Liver (tissue), 3 donors: Measurements from ENCODE around the gene BMX.

Experiments used
- ATF3 ChIP-seq: IDR thresholded peaks from 2 replicates; pipeline ENCODE4 v1.6.1; 2016; ENCODE audit warnings: antibody characterized with exemption
- CTCF ChIP-seq: fragments of 150-350 bp; IDR thresholded peaks from 2 replicates; pipeline ENCODE4 v1.5.1; 2017; ENCODE audit warnings: improper control_type of control experiment, low read depth, low read length; ENCODE audit not compliant: missing input control
- EGR1 ChIP-seq, 2 donors: IDR thresholded peaks; 2 replicates each; pipeline ENCODE4 v1.6.1; 2016 to 2018; ENCODE audit warnings: antibody characterized with exemption in 2 of 2, low read depth in 2 of 2
- GABPA ChIP-seq, 2 donors: IDR thresholded peaks in 1 of 2; conservative IDR thresholded peaks in 1 of 2; 2 replicates each; pipeline ENCODE4 v1.6.1; 2016; ENCODE audit warnings: antibody characterized with exemption in 2 of 2, mild to moderate bottlenecking in 1 of 2, moderate library complexity in 1 of 2
- HNF4A ChIP-seq, 2 donors: conservative IDR thresholded peaks; 2 replicates each; pipeline ENCODE4 v1.6.1; 2016; ENCODE audit warnings: antibody characterized with exemption in 2 of 2, mild to moderate bottlenecking in 2 of 2
- JUND ChIP-seq, 2 donors: IDR thresholded peaks; 2 replicates each; pipeline ENCODE4 v1.6.1; 2016; ENCODE audit warnings: antibody characterized with exemption in 2 of 2
- RAD21 ChIP-seq, 2 donors: IDR thresholded peaks; 2 replicates each; pipeline ENCODE4 v1.6.1; 2016; ENCODE audit warnings: antibody characterized with exemption in 2 of 2, mild to moderate bottlenecking in 2 of 2
- SP1 ChIP-seq: IDR thresholded peaks from 2 replicates; pipeline ENCODE4 v1.6.1; 2018; ENCODE audit warnings: antibody characterized with exemption, mild to moderate bottlenecking
- TAF1 ChIP-seq: conservative IDR thresholded peaks from 2 replicates; pipeline ENCODE4 v1.6.1; 2016; ENCODE audit warnings: antibody characterized with exemption, mild to moderate bottlenecking
- YY1 ChIP-seq: IDR thresholded peaks from 2 replicates; pipeline ENCODE4 v1.6.1; 2016; ENCODE audit warnings: antibody characterized with exemption, mild to moderate bottlenecking
- ZBTB33 ChIP-seq: IDR thresholded peaks from 2 replicates; pipeline ENCODE4 v1.6.1; 2016; ENCODE audit warnings: antibody characterized with exemption
- TF ChIP-seq, protein P1 (sequence below): IDR thresholded peaks from 2 replicates; pipeline ENCODE4 v1.6.1; 2016; ENCODE audit warnings: antibody characterized with exemption
- TF ChIP-seq, protein P2 (sequence below): IDR thresholded peaks from 2 replicates; pipeline ENCODE4 v1.6.1; 2016; ENCODE audit warnings: antibody characterized with exemption, mild to moderate bottlenecking
- donor health status: healthy.
- donor health status: healthy.

DNA sequence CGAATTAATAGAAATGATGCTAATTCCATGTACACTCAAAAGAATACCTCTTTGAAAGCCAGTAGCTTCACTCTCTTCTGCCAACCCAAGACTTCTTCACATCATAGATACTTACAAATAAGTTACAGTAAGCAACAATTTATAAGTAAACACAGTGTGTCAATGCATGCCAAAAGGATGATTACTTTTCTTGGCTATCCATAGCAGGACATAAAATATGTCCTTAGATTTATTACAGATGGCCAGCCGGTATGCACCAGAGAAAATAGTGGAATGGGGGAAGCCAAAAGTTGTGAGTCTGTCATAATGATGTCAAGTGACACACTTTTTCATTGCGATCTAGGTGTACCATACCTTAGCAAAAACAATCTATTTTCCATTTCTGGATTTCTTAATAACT lies 631 bp upstream of the BMX start:
- no peak for TF ChIP-seq YY1
- TF ChIP-seq CTCF = no peak
- TF ChIP-seq ZBTB33 = no peak
- no peak for TF ChIP-seq RAD21 (IDR thresholded peaks at IDR 0.05)
- no peak for TF ChIP-seq SP1
- TF ChIP-seq HNF4A (conservative IDR thresholded peaks at IDR 0.05) = no peak
- TF ChIP-seq, protein P1, sequence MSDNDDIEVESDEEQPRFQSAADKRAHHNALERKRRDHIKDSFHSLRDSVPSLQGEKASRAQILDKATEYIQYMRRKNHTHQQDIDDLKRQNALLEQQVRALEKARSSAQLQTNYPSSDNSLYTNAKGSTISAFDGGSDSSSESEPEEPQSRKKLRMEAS = no peak
- TF ChIP-seq, protein P2, sequence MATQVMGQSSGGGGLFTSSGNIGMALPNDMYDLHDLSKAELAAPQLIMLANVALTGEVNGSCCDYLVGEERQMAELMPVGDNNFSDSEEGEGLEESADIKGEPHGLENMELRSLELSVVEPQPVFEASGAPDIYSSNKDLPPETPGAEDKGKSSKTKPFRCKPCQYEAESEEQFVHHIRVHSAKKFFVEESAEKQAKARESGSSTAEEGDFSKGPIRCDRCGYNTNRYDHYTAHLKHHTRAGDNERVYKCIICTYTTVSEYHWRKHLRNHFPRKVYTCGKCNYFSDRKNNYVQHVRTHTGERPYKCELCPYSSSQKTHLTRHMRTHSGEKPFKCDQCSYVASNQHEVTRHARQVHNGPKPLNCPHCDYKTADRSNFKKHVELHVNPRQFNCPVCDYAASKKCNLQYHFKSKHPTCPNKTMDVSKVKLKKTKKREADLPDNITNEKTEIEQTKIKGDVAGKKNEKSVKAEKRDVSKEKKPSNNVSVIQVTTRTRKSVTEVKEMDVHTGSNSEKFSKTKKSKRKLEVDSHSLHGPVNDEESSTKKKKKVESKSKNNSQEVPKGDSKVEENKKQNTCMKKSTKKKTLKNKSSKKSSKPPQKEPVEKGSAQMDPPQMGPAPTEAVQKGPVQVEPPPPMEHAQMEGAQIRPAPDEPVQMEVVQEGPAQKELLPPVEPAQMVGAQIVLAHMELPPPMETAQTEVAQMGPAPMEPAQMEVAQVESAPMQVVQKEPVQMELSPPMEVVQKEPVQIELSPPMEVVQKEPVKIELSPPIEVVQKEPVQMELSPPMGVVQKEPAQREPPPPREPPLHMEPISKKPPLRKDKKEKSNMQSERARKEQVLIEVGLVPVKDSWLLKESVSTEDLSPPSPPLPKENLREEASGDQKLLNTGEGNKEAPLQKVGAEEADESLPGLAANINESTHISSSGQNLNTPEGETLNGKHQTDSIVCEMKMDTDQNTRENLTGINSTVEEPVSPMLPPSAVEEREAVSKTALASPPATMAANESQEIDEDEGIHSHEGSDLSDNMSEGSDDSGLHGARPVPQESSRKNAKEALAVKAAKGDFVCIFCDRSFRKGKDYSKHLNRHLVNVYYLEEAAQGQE = no peak
- TF ChIP-seq EGR1 (IDR thresholded peaks at IDR 0.05; ENCODE audit: low read depth in 2 of 2) = no peak
- TF ChIP-seq TAF1 = no peak
- no peak for TF ChIP-seq JUND (IDR thresholded peaks at IDR 0.05)
- no peak for TF ChIP-seq GABPA (IDR thresholded peaks at IDR 0.05 in 1 of 2, conservative IDR thresholded peaks at IDR 0.05 in 1 of 2)
- no peak for TF ChIP-seq ATF3
